Right lobe of liver (tissue), 4 donors: ENCODE results near the gene KCNC1.

ENCODE experiments used
- CTCF ChIP-seq, 4 donors: fragments of 200-600 bp in 3 of 4; fragments of 450-650 bp in 1 of 4; IDR thresholded peaks; one replicate each; pipeline versions ENCODE4 v1.5.1 to v1.8.0; 2016 to 2022; ENCODE audit warnings: antibody characterized with exemption in 4 of 4, mild to moderate bottlenecking in 2 of 4
- POLR2A ChIP-seq: fragments of 450-650 bp; IDR thresholded peaks from one replicate; pipeline ENCODE4 v1.6.1; 2017; ENCODE audit warnings: antibody characterized with exemption, mild to moderate bottlenecking
- donor health status: DM: no; HTN: no; CAD: no.
- donor health status: DM: no; HTN: no; CAD: no.
- donor health status: DM: no; HTN: yes; CAD: no.

- TF ChIP-seq CTCF (IDR thresholded peaks at IDR 0.05) (no peak), POLR2A (no peak)
Observed at GRCh38 chr11:17791144-17791543, 56.6 kb downstream of the KCNC1 start.
